ENCODE results near the gene MISP. TPM values are rescaled to one million over a fixed set of nuclear protein-coding genes. Genes with fewer than 3 reads are reported as not detected.
"Not testable (repeated sequence)": the region's sequence is repeated elsewhere in the genome, so short reads cannot be mapped to it uniquely, and the experiment has no call there.

The MISP gene, protein sequence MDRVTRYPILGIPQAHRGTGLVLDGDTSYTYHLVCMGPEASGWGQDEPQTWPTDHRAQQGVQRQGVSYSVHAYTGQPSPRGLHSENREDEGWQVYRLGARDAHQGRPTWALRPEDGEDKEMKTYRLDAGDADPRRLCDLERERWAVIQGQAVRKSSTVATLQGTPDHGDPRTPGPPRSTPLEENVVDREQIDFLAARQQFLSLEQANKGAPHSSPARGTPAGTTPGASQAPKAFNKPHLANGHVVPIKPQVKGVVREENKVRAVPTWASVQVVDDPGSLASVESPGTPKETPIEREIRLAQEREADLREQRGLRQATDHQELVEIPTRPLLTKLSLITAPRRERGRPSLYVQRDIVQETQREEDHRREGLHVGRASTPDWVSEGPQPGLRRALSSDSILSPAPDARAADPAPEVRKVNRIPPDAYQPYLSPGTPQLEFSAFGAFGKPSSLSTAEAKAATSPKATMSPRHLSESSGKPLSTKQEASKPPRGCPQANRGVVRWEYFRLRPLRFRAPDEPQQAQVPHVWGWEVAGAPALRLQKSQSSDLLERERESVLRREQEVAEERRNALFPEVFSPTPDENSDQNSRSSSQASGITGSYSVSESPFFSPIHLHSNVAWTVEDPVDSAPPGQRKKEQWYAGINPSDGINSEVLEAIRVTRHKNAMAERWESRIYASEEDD
- total RNA-seq: under 1 TPM; 0.13 to 0.61 (median 0.28) TPM

DNA sequence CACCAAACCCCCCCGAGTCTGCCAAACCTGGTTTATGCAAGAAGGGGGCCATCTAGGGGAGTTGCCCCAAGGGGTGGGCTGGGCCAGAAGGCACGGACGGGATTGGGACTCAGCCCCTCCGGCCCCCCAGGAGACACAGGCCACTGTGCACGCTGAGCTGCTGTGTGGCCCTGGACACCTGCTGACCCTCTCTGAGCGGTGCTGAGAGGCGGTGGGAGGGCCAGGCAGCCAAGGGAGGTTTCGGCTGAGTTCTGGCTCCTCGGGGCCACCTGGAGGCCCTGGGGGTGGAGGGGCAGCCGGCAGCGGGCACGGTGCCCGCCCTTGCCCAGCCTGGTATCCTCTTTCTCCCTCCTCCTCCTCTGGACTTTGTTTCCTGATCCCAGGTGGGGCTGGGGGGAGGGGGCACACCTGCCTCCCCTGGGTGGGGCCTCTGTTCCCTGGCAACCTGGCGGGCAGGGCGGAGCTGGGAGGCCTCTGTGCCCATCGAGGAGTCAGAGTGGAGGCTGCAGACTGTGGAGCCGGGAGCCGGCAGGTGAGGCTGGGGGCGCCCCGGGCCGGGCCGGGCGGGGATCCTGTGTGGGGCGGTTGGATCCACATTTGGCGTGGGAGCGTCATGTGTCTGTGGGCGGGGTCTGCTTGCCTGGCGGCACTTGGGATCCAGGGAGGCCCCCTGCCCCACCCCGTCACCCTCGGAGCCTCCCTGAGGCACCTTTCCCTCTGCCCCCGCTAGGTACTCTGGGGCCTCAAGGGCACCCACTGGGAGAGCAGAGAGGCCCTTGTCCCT, at the start of gene MISP:
Gene MISP, plus strand, starts transcription at position 473 of the 784 bp plus-strand sequence. CDS start 5,835 bp downstream, outside the sequence.
- Histone ChIP-seq H3K27ac (no peak within 1 kb of the TSS), H3K4me3 (no peak within 1 kb of the TSS)

DNA sequence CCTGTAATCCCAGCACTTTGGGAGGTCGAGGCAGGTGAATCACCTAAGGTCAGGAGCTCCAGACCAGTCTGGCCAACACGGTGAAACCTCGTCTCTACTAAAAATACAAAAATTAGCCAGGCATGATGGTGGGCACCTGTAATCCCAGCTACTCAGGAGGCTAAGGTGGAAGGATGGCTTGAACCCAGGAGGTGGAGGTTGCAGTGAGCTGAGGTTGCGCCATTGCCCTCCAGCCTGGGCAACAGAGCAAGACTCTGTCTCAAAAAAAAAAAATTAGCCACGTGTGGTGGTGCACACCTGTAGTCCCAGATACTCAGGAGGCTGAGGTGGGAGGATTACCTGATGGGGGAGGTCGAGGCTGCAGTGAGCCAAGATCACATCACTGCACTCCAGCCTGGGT, 48.1 kb upstream of the MISP start:
- WGBS, 10 experiments: 40 to 100% (median 75%) methylated on average over 1 to 6 of the region's 6 CpGs; no CpG with 5 or more reads in 4 of the 10 experiments
- in situ Hi-C loops (cut with MboI; ENCODE audit: low pct_unique_long_range_greater_than_20kb in 2 of 9, low sequenced_read_pairs in 9 of 9, unreplicated experiment in 9 of 9); ATAC-seq (replicated peaks in 6 of 8); H3K4me1 ChIP-seq (replicated peaks in 1 of 2); H3K27ac ChIP-seq: not testable (repeated sequence)
- H3K4me3 ChIP-seq: peak overlapping the region in 1 of 5 donors; percentile 41

More for the DNA sequence above, at the start of gene MISP:
- ATAC-seq (replicated peaks in 6 of 8): peak in 6 of 8 experiments; percentile 1 to 20 (median 6)
- WGBS, 10 experiments: no CpG with 5 or more reads among the region's 31 CpGs
- in situ Hi-C loops (cut with MboI; ENCODE audit: low pct_unique_long_range_greater_than_20kb in 2 of 9, low sequenced_read_pairs in 9 of 9, unreplicated experiment in 9 of 9): loop anchor here in 2 of 9 experiments (25.0 kb wide), 2 partner anchors 89 to 161 kb away; partner anchors contain the start of genes KISS1R (in 1 of the 2), R3HDM4 (in 1 of the 2) and RNF126 (in 1 of the 2)
- H3K4me1 ChIP-seq (replicated peaks in 1 of 2): peaks cover 7 to 19% of the 10 kb centered on the region in 2 donors

DNA sequence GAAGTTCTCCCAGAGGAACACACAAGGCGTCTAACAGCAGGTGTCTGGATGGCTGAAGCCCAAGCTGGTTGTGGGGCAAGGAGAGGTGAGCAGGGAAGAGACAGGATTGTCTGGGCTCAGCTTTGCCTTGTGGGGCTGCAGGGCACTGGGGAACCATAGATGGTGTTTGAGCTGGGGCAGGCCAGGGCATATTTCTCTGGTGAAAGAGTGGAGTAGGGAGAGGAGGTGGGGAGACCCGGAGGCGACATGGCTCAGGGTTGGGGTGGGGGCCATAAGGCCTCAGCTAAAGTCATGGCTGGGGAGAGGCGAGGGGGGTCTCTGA, 47.6 kb upstream of the MISP start:
- H3K4me3 ChIP-seq: peak overlapping the region in 3 of 5 donors; percentile 9 to 41 (median 32)
- H3K27ac ChIP-seq: peak overlapping the region in 1 of 2 donors; percentile 78
- 71% methylated on average over 1 of the region's 4 CpGs; no CpG with 5 or more reads in 9 of the 10 experiments for WGBS, 10 experiments
- in situ Hi-C loops (cut with MboI; ENCODE audit: low pct_unique_long_range_greater_than_20kb in 2 of 9, low sequenced_read_pairs in 9 of 9, unreplicated experiment in 9 of 9): no loop called here
- H3K4me1 ChIP-seq (replicated peaks in 1 of 2): peaks cover 2 to 3% of the 10 kb centered on the region in 2 donors
- ATAC-seq (replicated peaks in 6 of 8): peak in 3 of 8 experiments; percentile 4 to 29 (median 19)

DNA sequence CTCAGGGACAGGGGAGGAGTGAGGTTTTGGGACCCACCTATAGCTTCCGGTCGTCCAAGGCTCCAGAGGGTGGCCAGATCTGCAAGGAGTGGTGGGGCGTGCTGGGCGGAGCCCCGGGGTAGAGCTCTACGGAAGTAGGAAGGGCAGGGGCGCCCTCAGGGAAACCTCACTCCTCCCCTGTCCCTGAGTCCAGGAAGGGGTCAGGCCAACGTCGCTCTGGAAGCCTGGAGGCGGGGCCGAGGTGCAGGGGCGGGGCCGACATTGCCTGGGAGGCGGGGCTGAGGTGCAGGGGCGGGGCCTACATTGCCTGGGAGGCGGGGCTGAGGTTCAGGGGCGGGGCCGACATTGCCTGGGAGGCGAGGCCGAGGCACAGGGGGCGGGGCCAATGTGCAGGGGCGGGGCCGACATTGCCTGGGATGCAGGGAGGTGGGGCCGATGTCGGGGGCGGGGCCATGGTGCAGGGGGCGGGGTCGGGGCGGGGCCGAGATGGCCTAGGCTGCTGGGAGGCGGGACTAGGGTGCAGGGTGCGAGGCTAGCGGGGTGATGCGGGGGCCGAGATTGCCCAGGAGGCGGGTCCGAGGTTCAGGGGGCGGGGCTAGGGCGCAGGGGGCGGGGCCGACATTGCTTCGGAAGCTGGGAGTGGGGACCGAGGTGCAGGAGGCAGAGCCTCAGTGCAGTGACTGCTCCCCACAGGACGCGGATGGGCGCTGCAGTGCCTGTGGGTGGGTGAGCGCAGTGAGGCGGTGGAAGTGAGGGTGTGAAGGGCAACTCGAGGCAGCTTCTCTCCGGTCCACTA, 47.1 kb upstream of the MISP start:
- in situ Hi-C loops (cut with MboI; ENCODE audit: low pct_unique_long_range_greater_than_20kb in 2 of 9, low sequenced_read_pairs in 9 of 9, unreplicated experiment in 9 of 9): no loop called here
- ATAC-seq (replicated peaks in 6 of 8): peak; percentile 60 to 93 (median 84)
- Histone ChIP-seq H3K27ac (peak overlapping the region in 1 of 2 donors; percentile 78), H3K4me3 (peak overlapping the region in 3 of 5 donors; percentile 9 to 41 (median 32)), H3K4me1 (replicated peaks in 1 of 2) (peaks cover 2 to 3% of the 10 kb centered on the region in 2 donors)
- no CpG with 5 or more reads among the region's 50 CpGs for whole genome bisulfite sequencing, 10 experiments

DNA sequence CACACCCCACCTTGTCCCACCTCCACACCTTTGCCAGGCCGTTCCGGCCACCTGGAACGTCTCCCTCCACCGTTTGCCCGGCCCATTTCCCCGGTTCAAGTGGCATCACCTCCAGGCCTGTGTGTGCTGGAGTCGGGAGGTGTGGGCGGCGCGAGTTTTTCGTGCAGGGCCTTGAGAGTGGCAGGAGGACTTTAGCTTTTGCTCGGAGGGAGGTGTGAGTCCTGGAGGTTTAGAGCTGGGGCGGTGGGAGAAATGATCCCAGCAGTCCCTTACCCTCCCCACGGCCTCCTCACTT, 46.5 kb upstream of the MISP start:
- no peak overlapping the region for H3K27ac ChIP-seq
- H3K4me1 ChIP-seq (replicated peaks in 1 of 2): peaks cover 2 to 3% of the 10 kb centered on the region in 2 donors
- WGBS, 10 experiments: 0 to 100% (median 31%) methylated on average over 1 to 10 of the region's 14 CpGs; no CpG with 5 or more reads in 4 of the 10 experiments
- no peak for ATAC-seq (replicated peaks in 6 of 8)
- peak overlapping the region in 2 of 5 donors; percentile 7 to 17 for H3K4me3 ChIP-seq
- in situ Hi-C loops (cut with MboI; ENCODE audit: low pct_unique_long_range_greater_than_20kb in 2 of 9, low sequenced_read_pairs in 9 of 9, unreplicated experiment in 9 of 9): no loop called here

DNA sequence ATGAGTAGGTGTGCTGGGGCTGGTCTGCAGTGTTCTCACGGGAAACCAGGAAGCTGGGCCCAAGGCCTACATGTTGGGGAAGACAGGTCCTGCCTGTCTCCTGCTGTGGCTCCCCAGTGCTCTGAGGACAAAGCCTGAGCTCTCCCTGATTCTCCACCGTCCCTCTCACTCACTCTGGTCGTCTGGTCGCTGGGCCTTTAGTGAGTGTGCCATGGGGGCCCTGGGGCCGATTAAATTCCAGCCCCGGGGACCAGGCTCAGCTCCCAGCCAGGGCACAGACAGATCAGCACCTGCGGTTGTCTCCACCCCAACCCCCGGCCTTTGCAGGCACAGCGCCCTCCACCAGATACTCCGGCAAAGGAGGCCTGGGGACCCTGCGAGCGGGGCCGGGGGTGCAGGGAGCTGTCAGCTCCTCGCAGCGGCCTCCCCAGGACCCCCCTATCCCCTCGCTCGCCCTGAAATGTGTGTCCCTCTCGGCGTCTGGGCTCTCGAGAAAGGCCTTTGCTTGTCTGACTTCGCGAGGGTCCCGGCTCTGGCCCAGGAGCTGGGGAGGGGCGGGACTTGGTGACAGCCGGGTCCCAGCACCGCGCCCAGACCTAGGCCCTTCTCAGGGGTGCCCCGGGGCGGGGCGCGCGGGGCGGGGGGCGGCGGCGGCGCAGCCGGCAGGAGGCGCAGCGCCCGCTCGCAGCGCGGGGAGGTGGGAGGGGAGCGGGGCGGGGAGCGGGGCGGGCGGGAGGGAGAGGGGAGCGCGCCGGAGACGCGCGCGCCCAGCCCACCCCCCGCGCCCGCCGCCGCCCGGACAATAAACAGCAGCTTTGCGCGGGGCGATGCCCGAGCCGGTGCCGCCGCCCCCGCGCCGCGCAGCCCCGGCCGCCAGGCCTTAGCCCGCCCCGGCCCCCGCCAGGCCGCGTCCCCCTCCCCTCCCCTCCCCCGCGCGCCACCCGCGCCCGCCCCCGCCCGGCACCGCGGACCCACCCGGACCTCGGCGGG, 42.5 kb upstream of the MISP start, which contains the start of gene PALM:
Gene PALM, plus strand, starts transcription at position 782 of the 990 bp plus-strand sequence. CDS start 212 bp downstream, outside the sequence.
- Histone ChIP-seq H3K4me3 (peak within 1 kb of the TSS; percentile 62 to 99 (median 96)), H3K27ac (peak within 1 kb of the TSS; percentile 91 to 95), H3K4me1 (replicated peaks in 1 of 2) (peaks cover 17 to 20% of the 10 kb centered on the region in 2 donors)
- in situ Hi-C loops (cut with MboI; ENCODE audit: low pct_unique_long_range_greater_than_20kb in 2 of 9, low sequenced_read_pairs in 9 of 9, unreplicated experiment in 9 of 9): no loop called here
- 9 to 42% methylated on average over 3 to 12 of the region's 93 CpGs; no CpG with 5 or more reads in 8 of the 10 experiments for WGBS, 10 experiments
- ATAC-seq (replicated peaks in 6 of 8): peak; percentile 13 to 63 (median 50)

DNA sequence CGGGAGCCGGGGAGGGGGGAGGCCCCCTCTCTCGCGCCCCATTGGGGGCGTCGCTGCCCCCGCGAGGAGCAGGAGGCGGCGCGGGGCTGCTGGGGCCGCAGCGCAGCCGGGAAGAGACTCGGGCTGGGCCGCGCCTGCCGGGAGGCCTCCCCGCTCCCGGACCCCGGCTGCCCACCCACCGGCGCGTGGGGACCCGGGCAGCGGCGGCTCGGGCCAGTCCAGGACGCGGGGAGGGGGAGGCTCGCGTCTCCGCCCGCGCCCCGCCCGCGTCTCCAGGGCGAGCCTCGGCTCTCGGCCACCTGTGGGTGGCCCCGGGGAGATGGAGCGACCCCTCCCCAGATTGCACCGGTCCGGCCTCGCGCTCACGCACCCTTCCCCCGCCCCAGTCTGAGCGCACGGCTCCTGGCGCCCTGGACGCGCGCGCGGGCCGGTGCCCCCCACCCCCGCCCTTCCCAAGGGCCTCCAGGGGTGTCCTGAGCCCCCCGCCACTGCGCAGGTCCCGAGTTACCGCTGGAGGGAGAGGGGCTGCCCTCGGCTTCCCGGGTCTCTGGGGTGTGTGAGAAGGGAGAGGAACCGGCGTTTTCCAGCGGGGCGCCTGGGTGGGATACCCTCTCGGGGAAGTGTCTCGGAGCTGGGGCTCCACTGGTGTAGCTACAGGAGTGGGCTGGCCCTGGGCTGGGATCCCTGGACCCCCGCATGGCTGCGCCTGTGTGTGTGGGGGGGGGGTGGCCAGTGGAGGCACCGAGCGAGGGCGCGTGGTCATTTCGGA, 41.5 kb upstream of the MISP start:
- in situ Hi-C loops (cut with MboI; ENCODE audit: low pct_unique_long_range_greater_than_20kb in 2 of 9, low sequenced_read_pairs in 9 of 9, unreplicated experiment in 9 of 9): no loop called here
- H3K27ac ChIP-seq: peak overlapping the region; percentile 91 to 95
- peaks cover 15 to 18% of the 10 kb centered on the region in 2 donors for H3K4me1 ChIP-seq (replicated peaks in 1 of 2)
- peak overlapping the region; percentile 62 to 99 (median 96) for H3K4me3 ChIP-seq
- WGBS, 10 experiments: 0 to 5% methylated on average over 1 to 4 of the region's 78 CpGs; no CpG with 5 or more reads in 8 of the 10 experiments
- ATAC-seq (replicated peaks in 6 of 8): peak; percentile 10 to 69 (median 64)

DNA sequence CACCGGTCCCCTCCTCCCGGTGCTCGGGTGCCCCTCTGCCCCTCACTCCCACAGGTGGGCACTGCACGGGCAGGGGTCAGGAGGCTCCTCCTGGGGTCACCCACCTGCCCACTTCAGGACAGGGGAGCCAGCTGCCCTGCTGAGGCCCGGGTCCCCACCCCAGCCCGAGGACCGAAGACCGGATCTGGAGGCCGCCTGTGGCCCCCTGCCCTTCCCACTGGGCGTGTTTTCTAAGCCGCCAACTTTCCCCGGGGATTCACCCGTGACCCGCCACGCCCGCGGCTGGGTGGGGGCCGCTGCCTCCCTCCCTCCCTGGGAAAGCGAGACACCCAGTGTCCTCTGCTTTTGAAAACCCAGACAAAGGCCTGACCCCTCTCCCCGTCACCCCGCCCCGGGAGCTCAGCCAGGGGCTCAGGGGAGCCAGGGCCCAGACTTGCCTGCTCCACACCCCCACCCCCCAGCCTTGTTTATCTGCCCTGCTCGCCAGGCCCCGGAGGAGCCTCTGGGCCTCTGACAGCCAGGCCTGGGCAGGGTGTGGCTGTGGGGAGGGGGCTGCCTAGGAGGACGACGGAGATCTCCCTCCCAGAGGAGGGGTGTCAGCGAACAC, 40.8 kb upstream of the MISP start:
- 0 to 17% (median 0%) methylated on average over 1 to 5 of the region's 27 CpGs; no CpG with 5 or more reads in 6 of the 10 experiments for WGBS, 10 experiments
- ATAC-seq (replicated peaks in 6 of 8): peak in 7 of 8 experiments; percentile 20 to 53 (median 45)
- Histone ChIP-seq H3K27ac (peak overlapping the region; percentile 91 to 95), H3K4me3 (peak overlapping the region; percentile 62 to 99 (median 96)), H3K4me1 (replicated peaks in 1 of 2) (peaks cover 15 to 17% of the 10 kb centered on the region in 2 donors)
- in situ Hi-C loops (cut with MboI; ENCODE audit: low pct_unique_long_range_greater_than_20kb in 2 of 9, low sequenced_read_pairs in 9 of 9, unreplicated experiment in 9 of 9): no loop called here

DNA sequence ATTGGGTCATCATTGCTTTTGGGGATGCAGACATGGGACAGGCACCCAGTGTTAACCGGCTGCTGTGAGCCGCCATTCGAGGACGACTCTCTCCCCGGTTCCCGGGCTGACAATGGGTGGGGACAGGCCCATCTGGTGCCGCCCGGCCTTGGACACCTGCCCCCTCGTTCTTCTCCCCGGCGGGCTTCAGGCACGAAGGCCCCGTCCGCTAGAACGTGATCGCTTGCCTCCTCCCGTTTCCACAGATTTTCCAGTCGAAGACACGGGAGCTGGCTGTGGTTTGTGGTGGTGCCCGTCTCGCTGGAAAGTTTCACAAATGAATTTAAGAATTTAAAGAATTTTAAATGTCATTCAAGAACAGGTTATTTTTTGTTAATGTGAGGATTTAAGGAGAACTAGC, 40.1 kb upstream of the MISP start:
- Histone ChIP-seq H3K27ac (peak overlapping the region; percentile 91 to 95), H3K4me3 (peak overlapping the region; percentile 62 to 99 (median 96)), H3K4me1 (replicated peaks in 1 of 2) (peaks cover 15 to 17% of the 10 kb centered on the region in 2 donors)
- in situ Hi-C loops (cut with MboI; ENCODE audit: low pct_unique_long_range_greater_than_20kb in 2 of 9, low sequenced_read_pairs in 9 of 9, unreplicated experiment in 9 of 9): no loop called here
- 7 to 100% (median 70%) methylated on average over 1 to 10 of the region's 21 CpGs; no CpG with 5 or more reads in 6 of the 10 experiments for WGBS, 10 experiments
- ATAC-seq (replicated peaks in 6 of 8): peak in 4 of 8 experiments; percentile 3 to 7 (median 4)

DNA sequence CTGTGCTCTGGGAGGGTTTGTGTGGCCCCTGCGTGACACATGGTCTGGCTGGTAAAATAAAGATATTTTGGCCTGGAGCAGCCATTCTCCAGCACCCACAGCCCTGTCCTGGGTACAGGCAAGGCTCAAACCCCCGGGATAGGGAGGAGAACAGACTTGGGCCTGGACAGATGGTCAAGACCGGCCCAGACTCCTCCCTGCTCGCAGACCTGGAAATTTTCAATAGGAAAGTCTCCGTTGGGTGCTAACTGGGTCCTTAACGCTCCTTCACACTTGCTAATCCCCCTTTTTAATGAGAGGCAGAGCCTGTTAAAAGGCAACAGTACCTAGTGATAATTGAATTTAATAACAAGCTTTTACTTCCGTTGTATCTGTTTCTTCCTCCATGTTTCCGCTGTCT, 39.7 kb upstream of the MISP start:
- H3K4me1 ChIP-seq (replicated peaks in 1 of 2): peaks cover 15 to 19% of the 10 kb centered on the region in 2 donors
- 0 to 90% (median 60%) methylated on average over 1 to 7 of the region's 8 CpGs; no CpG with 5 or more reads in 1 of the 10 experiments for WGBS, 10 experiments
- peak overlapping the region in 4 of 5 donors; percentile 90 to 99 (median 96) for H3K4me3 ChIP-seq
- in situ Hi-C loops (cut with MboI; ENCODE audit: low pct_unique_long_range_greater_than_20kb in 2 of 9, low sequenced_read_pairs in 9 of 9, unreplicated experiment in 9 of 9): no loop called here
- no peak for ATAC-seq (replicated peaks in 6 of 8)
- H3K27ac ChIP-seq: peak overlapping the region; percentile 91 to 95
